ENCODE data around the gene TMTC1. TPM values are rescaled to one million over a fixed set of nuclear protein-coding genes. Genes with fewer than 3 reads are reported as not detected.

The TMTC1 gene
- total RNA-seq, 2 experiments from 2014 or later: not detected

- Mint-ChIP-seq H3K9me3 (no peaks in the 10 kb centered on the region), H3K4me1 (ENCODE audit: low read depth) (no peaks in the 10 kb centered on the region), H3K27ac (no peak overlapping the region), H3K4me3 (no peak overlapping the region), H3K36me3 (ENCODE audit: low read depth) (no peaks in the 10 kb centered on the region), H3K27me3 (peaks cover 23% of the 10 kb centered on the region)
- Histone ChIP-seq H3K4me1 (ENCODE audit: insufficient read depth, low read length) (no peaks in the 10 kb centered on the region), H3K27me3 (ENCODE audit: control insufficient read depth in 1 of 2, insufficient read depth in 2 of 2, low read length in 2 of 2) (no peaks in the 10 kb centered on the region), H3K4me3 (ENCODE audit: low read length) (no peak overlapping the region), H3K36me3 (ENCODE audit: insufficient read depth, low read length) (no peaks in the 10 kb centered on the region), H3K27ac (ENCODE audit: low read depth in 1 of 2, low read length in 2 of 2) (no peak overlapping the region), H3K9me3 (ENCODE audit: control insufficient read depth in 1 of 2, insufficient read depth in 1 of 2, low read length in 2 of 2) (no peaks in the 10 kb centered on the region)
- ATAC-seq (ENCODE audit: poor library complexity): no peak
- ChIA-PET CTCF (no interaction called here), POLR2A (no interaction called here)
- intact Hi-C loops (cut with DNase I, micrococcal nuclease): no loop called here
- no peak for TF ChIP-seq CTCF (IDR thresholded peaks at IDR 0.05)
- no peak for DNase-seq
These were observed 171.8 kb downstream of the TMTC1 start for GRCh38 chr12:29611906-29612305.

GRCh38 chr12:29610473-29611170 is 173.1 kb downstream of the TMTC1 start:
- Mint-ChIP-seq H3K4me3 (no peak overlapping the region), H3K27me3 (peaks cover 21% of the 10 kb centered on the region), H3K36me3 (ENCODE audit: low read depth) (no peaks in the 10 kb centered on the region), H3K4me1 (ENCODE audit: low read depth) (no peaks in the 10 kb centered on the region), H3K9me3 (no peaks in the 10 kb centered on the region), H3K27ac (no peak overlapping the region)
- no peak for ATAC-seq (ENCODE audit: poor library complexity)
- CTCF ChIA-PET: interaction anchor here (0.9 kb wide), 1 partner anchor 9 kb away, joined by 3 read pairs; no protein-coding TSS in a partner anchor
- H3K36me3 ChIP-seq (ENCODE audit: insufficient read depth, low read length): no peaks in the 10 kb centered on the region
- H3K9me3 ChIP-seq (ENCODE audit: control insufficient read depth in 1 of 2, insufficient read depth in 1 of 2, low read length in 2 of 2): no peaks in the 10 kb centered on the region
- intact Hi-C loops (cut with DNase I, micrococcal nuclease): no loop called here
- no peaks in the 10 kb centered on the region for H3K27me3 ChIP-seq (ENCODE audit: control insufficient read depth in 1 of 2, insufficient read depth in 2 of 2, low read length in 2 of 2)
- H3K4me3 ChIP-seq (ENCODE audit: low read length): no peak overlapping the region
- TF ChIP-seq CTCF (IDR thresholded peaks at IDR 0.05): no peak
- no peaks in the 10 kb centered on the region for H3K4me1 ChIP-seq (ENCODE audit: insufficient read depth, low read length)
- no peak for DNase-seq
- no peak overlapping the region for H3K27ac ChIP-seq (ENCODE audit: low read depth in 1 of 2, low read length in 2 of 2)
- POLR2A ChIA-PET: no interaction called here

- ATAC-seq (ENCODE audit: poor library complexity): no peak
- CTCF ChIA-PET: no interaction called here
These were observed 174.1 kb downstream of the TMTC1 start for GRCh38 chr12:29609431-29610215.

More at GRCh38 chr12:29609431-29610215, 174.1 kb downstream of the TMTC1 start:
- DNase-seq: no peak
- Histone ChIP-seq H3K36me3 (ENCODE audit: insufficient read depth, low read length) (no peaks in the 10 kb centered on the region), H3K9me3 (ENCODE audit: control insufficient read depth in 1 of 2, insufficient read depth in 1 of 2, low read length in 2 of 2) (no peaks in the 10 kb centered on the region), H3K27ac (ENCODE audit: low read depth in 1 of 2, low read length in 2 of 2) (no peak overlapping the region), H3K27me3 (ENCODE audit: control insufficient read depth in 1 of 2, insufficient read depth in 2 of 2, low read length in 2 of 2) (no peaks in the 10 kb centered on the region), H3K4me3 (ENCODE audit: low read length) (no peak overlapping the region), H3K4me1 (ENCODE audit: insufficient read depth, low read length) (no peaks in the 10 kb centered on the region)
- H3K9me3 Mint-ChIP-seq: no peaks in the 10 kb centered on the region
- H3K4me1 Mint-ChIP-seq (ENCODE audit: low read depth): no peaks in the 10 kb centered on the region
- no peaks in the 10 kb centered on the region for H3K36me3 Mint-ChIP-seq (ENCODE audit: low read depth)
- intact Hi-C loops (cut with DNase I, micrococcal nuclease): no loop called here
- H3K27ac Mint-ChIP-seq: no peak overlapping the region
- TF ChIP-seq CTCF (IDR thresholded peaks at IDR 0.05): no peak
- POLR2A ChIA-PET: no interaction called here
- H3K4me3 Mint-ChIP-seq: no peak overlapping the region
- H3K27me3 Mint-ChIP-seq: peaks cover 21% of the 10 kb centered on the region

Measured in CD4-positive, alpha-beta T cell (primary cell).